PC-9 (cell line): ENCODE results near the gene CPLX4. TPM values are rescaled to one million over a fixed set of nuclear protein-coding genes. Genes with fewer than 3 reads are reported as not detected.

ENCODE experiments used
- Bru-seq: library from RNA; stranded (reverse); fragments of 400-500 nt; gene quantifications from one replicate; lab custom pipeline; 2021; lab: Mats Ljungman, UMichigan
- BruChase-seq, 2 experiments: library from RNA; stranded (reverse); fragments of 400-500 nt; gene quantifications; one replicate each; lab custom pipeline; 2021; lab: Mats Ljungman, UMichigan
- BruUV-seq: library from RNA; stranded (reverse); fragments of 400-500 nt; replicated peaks from 2 replicates; lab custom pipeline; 2021; lab: Mats Ljungman, UMichigan
- CTCF ChIA-PET: fragments of 300-600 bp; sonication (Branson Sonifier 250); formaldehyde crosslinking; loops from one replicate; lab custom pipeline; 2022; ENCODE audit warnings: antibody characterized with exemption; lab: Charles Lee
- POLR2A ChIA-PET: fragments of 300-600 bp; sonication (Branson Sonifier 250); formaldehyde crosslinking; loops from one replicate; lab custom pipeline; 2022; ENCODE audit warnings: antibody characterized with exemption; ENCODE audit not compliant: unreplicated experiment; lab: Charles Lee
- DNase-seq, 2 experiments: peaks; one replicate each; pipeline versions ENCODE4 v3.0.0 to v3.0.0-alpha.2; 2015 to 2022; ENCODE audit warnings: mixed read lengths in 1 of 2
- H2AFZ ChIP-seq: fragments of 200-600 bp; sonication (generic); 2 replicates; pipeline ENCODE4 v1.8.1; 2017; ENCODE audit warnings: antibody characterized with exemption
- H3F3A ChIP-seq: fragments of 200-600 bp; sonication (generic); 2 replicates; pipeline ENCODE4 v1.8.1; 2017; ENCODE audit warnings: antibody characterized with exemption, mild to moderate bottlenecking, low read depth; ENCODE audit not compliant: insufficient read depth
- H3K27ac ChIP-seq: fragments of 200-600 bp; sonication (generic); 2 replicates; pipeline ENCODE4 v1.6.1; 2016; ENCODE audit warnings: mixed run types
- H3K27me3 ChIP-seq: fragments of 200-600 bp; sonication (generic); 2 replicates; pipeline ENCODE4 v1.6.1; 2016; ENCODE audit warnings: low read depth, mixed run types; ENCODE audit not compliant: insufficient read depth
- H3K36me3 ChIP-seq: fragments of 200-600 bp; sonication (generic); 2 replicates; pipeline ENCODE4 v1.6.1; 2016; ENCODE audit warnings: low read depth, mixed run types
- H3K4me1 ChIP-seq: fragments of 200-600 bp; sonication (generic); replicated peaks from 2 replicates; pipeline ENCODE4 v1.6.1; 2016; ENCODE audit warnings: mixed run types; ENCODE audit not compliant: insufficient read depth
- H3K4me2 ChIP-seq: fragments of 200-600 bp; sonication (generic); 2 replicates; pipeline ENCODE4 v1.6.1; 2017; ENCODE audit warnings: mixed run types
- H3K4me3 ChIP-seq: fragments of 200-600 bp; sonication (generic); 2 replicates; pipeline ENCODE4 v1.6.1; 2016; ENCODE audit warnings: mixed run types
- H3K79me2 ChIP-seq: fragments of 200-600 bp; sonication (generic); 2 replicates; pipeline ENCODE4 v1.6.1; 2017; ENCODE audit warnings: low read depth, mixed run types
- H3K9me2 ChIP-seq: fragments of 200-600 bp; sonication (generic); 2 replicates; pipeline ENCODE4 v1.8.1; 2017; ENCODE audit warnings: mild to moderate bottlenecking; ENCODE audit not compliant: insufficient read depth
- H3K9me3 ChIP-seq: fragments of 200-600 bp; sonication (generic); 2 replicates; pipeline ENCODE4 v1.8.1; 2016; ENCODE audit warnings: low read depth; ENCODE audit not compliant: insufficient read depth
- H4K20me1 ChIP-seq: fragments of 200-600 bp; sonication (generic); 2 replicates; pipeline ENCODE4 v1.8.1; 2017; ENCODE audit not compliant: insufficient read depth
- CTCF ChIP-seq: fragments of 200-600 bp; sonication (generic); conservative IDR thresholded peaks from 2 replicates; pipeline ENCODE4 v1.6.1; 2017; ENCODE audit warnings: mixed run types, antibody characterized with exemption, mild to moderate bottlenecking, moderate library complexity
- EZH2 ChIP-seq: fragments of 200-600 bp; sonication (generic); IDR thresholded peaks from 2 replicates; pipeline ENCODE4 v1.8.0; 2017; ENCODE audit warnings: antibody characterized with exemption, low read depth
- intact Hi-C: fragments of 100-400 bp; cut with micrococcal nuclease; formaldehyde crosslinking; loops from one replicate; pipeline ENCODE4 v1.10.0; 2022; ENCODE audit not compliant: unreplicated experiment
- long read RNA-seq: library from polyadenylated mRNA; stranded (forward); transcript quantifications from one replicate; pipeline ENCODE4 v2.0.0, GENCODE V29; 2022
- total RNA-seq: library from RNA; stranded (reverse); gene quantifications from 2 replicates; pipeline ENCODE4 v1.2.3, GENCODE V29; 2021

CPLX4 gene, protein sequence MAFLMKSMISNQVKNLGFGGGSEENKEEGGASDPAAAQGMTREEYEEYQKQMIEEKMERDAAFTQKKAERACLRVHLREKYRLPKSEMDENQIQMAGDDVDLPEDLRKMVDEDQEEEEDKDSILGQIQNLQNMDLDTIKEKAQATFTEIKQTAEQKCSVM
- total RNA-seq (not detected in 2 replicates), Bru-seq, nascent RNA (not detected), BruChase-seq, experiment 1, labeled RNA remaining after a 2-hour chase (percentile 11 among the genes with signal in this experiment), BruChase-seq, experiment 2, labeled RNA remaining after a 6-hour chase (not detected)
- long read RNA-seq: 0 reads

- Histone ChIP-seq H3K79me2 (no peaks in the 10 kb centered on the region), H3K9me2 (no peaks in the 10 kb centered on the region), H4K20me1 (no peaks in the 10 kb centered on the region), H3K27ac (no peak within 1 kb of the TSS), H2AFZ (no peak within 1 kb of the TSS), H3K4me2 (no peak within 1 kb of the TSS), H3F3A (no peaks in the 10 kb centered on the region), H3K36me3 (no peaks in the 10 kb centered on the region), H3K27me3 (no peaks in the 10 kb centered on the region), H3K9me3 (no peaks in the 10 kb centered on the region), H3K4me1 (no peaks in the 10 kb centered on the region), H3K4me3 (no peak within 1 kb of the TSS)
- CTCF ChIA-PET: interaction anchor here (0.6 kb wide), 1 partner anchor 85 kb away, joined by 9 read pairs; no protein-coding TSS in a partner anchor
- TF ChIP-seq CTCF: no peak
- TF ChIP-seq EZH2: no peak
- intact Hi-C loops: no loop called here
- BruUV-seq: no TSS peak
- POLR2A ChIA-PET: no interaction called here
- DNase-seq: no peak
These were observed at the start of gene CPLX4 for GRCh38 chr18:59318460-59319050. Gene CPLX4, minus strand, starts transcription at chr18:59318649. Its CDS starts 187 bp downstream, at chr18:59318462.

DNA sequence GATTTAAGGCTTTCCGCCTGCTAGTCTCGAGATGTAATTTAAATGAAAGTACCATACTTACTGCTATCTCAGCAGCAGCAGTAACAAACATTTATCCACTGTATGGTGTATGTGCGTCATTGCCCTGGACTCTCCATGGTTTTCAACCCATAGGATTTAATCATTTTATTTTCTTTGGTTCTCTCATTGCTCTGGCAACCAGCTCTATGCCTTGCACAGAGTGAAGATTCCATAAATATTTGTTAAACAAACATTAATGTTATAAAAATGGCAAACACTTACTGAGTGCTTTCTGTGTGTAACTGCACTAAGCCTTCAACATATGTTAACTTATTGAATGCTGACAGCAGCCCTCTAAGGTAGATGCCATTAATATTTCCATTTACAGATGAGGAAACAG, 41.9 kb upstream of the CPLX4 start:
- Histone ChIP-seq H3K4me2 (peak overlapping the region; percentile 82), H3K9me3 (no peaks in the 10 kb centered on the region), H3K4me1 (peaks cover 24% of the 10 kb centered on the region), H3K36me3 (peaks cover 10% of the 10 kb centered on the region), H3K79me2 (peaks cover 37% of the 10 kb centered on the region), H3K27ac (no peak overlapping the region), H3K27me3 (no peaks in the 10 kb centered on the region), H2AFZ (no peak overlapping the region; the same call in 1 of the 2 replicates), H3K4me3 (peak overlapping the region; percentile 95; the same call in 1 of the 2 replicates), H3K9me2 (no peaks in the 10 kb centered on the region), H3F3A (peaks cover 6% of the 10 kb centered on the region; the same call in 1 of the 2 replicates), H4K20me1 (peaks cover 22% of the 10 kb centered on the region)
- intact Hi-C loops: no loop called here
- BruUV-seq: no TSS peak
- CTCF ChIA-PET: no interaction called here
- TF ChIP-seq EZH2: no peak
- TF ChIP-seq CTCF: no peak
- POLR2A ChIA-PET: no interaction called here
- DNase-seq: no peak

DNA sequence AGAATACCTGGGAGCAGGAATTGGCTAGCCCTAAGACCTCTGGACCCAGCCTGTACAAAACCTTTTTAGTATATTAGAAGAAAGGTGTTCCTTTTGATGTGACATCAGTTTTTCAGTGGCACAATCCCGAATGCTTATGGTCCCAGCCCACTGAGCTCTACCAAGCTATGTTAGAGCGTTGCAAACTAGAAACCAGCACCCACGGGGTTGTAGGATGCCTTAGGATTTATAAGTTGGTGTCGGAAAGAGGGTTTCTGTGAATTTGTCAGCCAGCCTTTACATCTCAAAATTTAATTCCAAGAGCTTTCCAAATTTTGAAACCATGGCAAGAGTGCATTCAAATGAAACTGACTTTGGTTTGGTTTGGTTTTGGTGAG, 41.1 kb upstream of the CPLX4 start:
- Histone ChIP-seq H3K36me3 (peaks cover 18% of the 10 kb centered on the region), H3F3A (peaks cover 6% of the 10 kb centered on the region; the same call in 1 of the 2 replicates), H3K27me3 (no peaks in the 10 kb centered on the region), H3K79me2 (peaks cover 42% of the 10 kb centered on the region), H3K9me3 (no peaks in the 10 kb centered on the region), H4K20me1 (peaks cover 29% of the 10 kb centered on the region), H3K4me3 (peak overlapping the region; percentile 95), H3K4me1 (peaks cover 24% of the 10 kb centered on the region), H3K27ac (no peak overlapping the region), H3K9me2 (no peaks in the 10 kb centered on the region), H2AFZ (peak overlapping the region; percentile 89), H3K4me2 (peak overlapping the region; percentile 82)
- TF ChIP-seq EZH2 (no peak), CTCF (no peak)
- POLR2A ChIA-PET: interaction anchor here (0.6 to 0.9 kb wide), 3 partner anchors 21 to 574 kb away, joined by 3 to 9 read pairs (median 3); no protein-coding TSS in a partner anchor
- DNase-seq: no peak
- CTCF ChIA-PET: no interaction called here
- BruUV-seq: no TSS peak
- intact Hi-C loops: loop anchor here (5.0 kb wide), 1 partner anchor 43 kb away; no protein-coding TSS in a partner anchor
